GF-D8 (cell line): Measurements from ENCODE around the gene ZNF724.
"Not testable (repeated sequence)": the region's sequence is repeated elsewhere in the genome, so short reads cannot be mapped to it uniquely, and the experiment has no call there.

Source experiments
- DNase-seq: peaks from one replicate; lab custom pipeline; 2025; lab: John Stamatoyannopoulos, UW

ZNF724 gene

DNA sequence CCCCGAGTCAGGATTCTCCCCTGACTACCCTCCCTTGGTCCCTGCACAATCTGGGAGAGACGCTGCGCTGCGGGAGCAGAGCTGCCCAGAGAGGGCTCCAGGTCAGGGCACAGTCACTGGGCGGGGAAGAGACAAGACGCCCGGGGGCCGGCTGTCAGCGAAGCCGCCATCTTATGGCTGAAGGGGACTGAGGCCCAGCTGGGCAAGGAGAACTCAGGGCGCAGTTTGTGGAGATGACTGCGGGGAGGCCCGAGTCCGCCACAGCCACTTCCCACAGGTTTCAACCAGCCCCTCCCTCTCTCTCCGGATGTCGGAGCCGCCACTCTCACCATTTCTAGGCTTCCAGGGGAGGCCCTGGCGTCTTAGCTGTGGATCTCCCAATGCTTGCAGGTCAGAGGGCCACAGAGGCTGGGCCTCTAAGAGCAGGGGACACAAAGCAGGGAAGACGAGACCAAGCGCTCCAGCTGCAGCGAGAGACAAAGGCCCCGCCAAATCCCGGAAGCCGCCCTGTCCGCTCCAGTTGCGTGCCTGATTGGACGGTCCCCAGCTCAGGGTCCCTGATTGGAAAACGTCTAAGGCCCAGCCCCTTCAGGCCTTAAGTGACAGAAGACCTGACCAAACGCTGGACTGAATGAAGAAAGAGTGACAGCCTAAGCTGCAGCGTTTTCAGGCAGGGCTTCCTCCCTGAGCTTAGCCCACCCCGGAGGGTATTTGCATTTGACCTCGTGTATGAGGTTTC lies at the start of gene ZNF724:
TSS of gene ZNF724 (minus strand) at position 484 of the 739 bp plus-strand sequence. CDS start at position 332, 152 bp downstream.
- peak; percentile 94 for DNase-seq

DNA sequence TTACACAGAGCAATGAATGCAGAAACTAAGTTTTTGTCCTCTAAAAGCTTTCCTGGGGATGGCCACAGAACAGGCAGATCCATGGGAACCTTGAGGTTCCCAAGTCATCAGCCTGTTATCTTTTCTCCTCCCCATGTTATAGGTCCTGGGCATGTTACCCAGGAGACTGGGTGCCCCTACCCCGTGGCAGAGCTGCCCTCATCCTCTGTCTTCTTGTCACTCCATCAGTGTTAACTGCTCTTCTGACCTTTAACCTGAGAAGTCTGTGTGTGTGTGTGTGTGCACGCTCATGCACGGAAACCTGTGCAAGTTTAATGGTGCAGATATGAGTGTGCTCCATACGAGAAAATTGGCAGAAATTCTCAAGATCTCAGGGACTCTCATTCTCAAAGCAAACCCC lies 43.9 kb upstream of the ZNF724 start:
- DNase-seq, result no peak

DNA sequence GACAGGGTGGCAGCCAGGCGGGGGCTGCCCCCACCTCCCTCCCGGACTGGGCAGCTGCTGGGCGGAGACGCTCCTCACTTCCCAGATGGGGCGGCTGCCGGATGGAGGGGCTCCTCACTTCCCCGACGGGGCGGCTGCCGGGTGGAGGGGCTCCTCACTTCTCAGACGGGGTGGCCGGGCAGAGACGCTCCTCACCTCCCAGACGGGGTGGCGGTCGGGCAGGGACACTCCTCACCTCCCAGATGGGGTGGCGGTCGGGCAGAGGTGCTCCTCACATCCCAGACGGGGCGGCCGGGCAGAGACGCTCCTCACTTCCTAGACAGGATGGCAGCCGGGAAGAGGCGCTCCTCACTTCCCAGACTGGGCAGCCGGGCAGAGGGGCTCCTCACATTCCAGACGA lies 39.8 kb upstream of the ZNF724 start:
- DNase-seq, result not testable (repeated sequence)

DNA sequence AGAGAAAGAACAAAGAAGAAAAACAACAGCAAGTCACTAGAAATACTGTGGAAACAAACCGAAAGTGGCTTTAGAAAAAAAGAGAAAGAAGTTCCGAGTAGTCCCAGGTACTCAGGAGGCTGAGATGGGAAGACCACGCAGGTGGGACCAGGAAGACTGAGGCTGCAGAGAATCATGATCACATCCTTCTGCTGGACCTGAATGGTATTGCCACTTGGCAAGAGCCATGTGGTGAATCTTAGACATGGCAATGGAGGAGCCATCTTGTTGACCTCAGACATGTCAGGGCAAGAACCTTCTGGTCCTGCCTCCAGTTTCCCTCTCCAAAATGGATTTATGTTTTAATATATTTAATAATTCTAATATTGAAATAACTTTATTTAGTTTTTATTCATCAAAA lies 37.4 kb upstream of the ZNF724 start:
- no peak for DNase-seq

DNA sequence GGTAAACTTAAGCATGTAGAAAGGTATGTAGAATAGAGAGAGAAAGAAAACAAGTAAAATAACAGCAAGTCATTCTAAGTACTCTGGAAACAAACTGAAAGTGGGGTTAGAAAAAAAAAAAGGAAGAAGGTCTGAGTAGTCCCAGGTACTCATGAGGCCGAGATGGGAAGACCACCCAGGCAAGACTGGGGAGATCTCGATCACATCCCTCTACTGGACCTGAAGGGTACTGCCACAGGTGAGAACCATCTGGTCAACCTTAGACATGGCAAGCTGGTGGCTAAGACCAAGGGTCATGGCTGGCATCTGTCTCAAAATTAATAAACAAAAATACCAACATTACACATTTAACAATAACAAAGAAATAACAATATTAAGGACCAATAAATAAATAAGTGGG lies 36.3 kb upstream of the ZNF724 start:
- DNase-seq, result no peak

DNA sequence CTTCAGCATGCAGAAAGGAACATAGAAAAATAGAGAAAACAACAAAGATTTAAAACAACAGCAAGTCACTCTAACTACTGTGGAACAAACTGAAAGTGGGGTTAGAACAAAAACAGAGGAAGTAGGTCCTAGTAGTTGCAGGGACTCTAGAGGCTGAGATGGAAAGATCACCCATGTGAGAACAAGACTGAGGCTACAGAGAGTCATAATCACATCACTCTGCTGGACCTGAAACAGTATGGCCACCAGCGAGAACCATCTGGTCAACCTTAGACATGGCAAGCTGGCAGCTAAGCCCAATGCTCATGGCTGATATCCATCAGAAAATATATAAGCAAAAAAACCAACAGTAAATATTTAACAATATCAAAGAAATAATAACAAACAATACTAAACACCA lies 35.8 kb upstream of the ZNF724 start:
- no peak for DNase-seq

DNA sequence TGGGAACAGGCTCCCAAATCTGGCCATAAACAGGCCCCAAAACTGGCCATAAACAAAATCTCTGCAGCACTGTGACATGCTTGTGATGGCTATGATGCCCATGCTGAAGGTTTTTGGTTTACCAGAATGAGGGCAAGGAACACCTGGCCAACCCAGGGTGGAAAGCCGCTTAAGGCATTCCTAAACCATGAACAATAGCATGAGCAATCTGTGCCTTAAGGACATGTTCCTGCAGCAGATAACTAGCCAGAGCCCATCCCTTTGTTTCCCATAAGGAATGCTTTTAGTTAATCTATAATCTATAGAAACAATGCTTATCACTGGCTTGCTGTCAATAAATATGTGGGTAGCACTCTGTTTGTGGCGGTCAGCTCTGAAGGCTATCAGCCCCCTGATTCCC lies 35.1 kb upstream of the ZNF724 start:
- not testable (repeated sequence) for DNase-seq

DNA sequence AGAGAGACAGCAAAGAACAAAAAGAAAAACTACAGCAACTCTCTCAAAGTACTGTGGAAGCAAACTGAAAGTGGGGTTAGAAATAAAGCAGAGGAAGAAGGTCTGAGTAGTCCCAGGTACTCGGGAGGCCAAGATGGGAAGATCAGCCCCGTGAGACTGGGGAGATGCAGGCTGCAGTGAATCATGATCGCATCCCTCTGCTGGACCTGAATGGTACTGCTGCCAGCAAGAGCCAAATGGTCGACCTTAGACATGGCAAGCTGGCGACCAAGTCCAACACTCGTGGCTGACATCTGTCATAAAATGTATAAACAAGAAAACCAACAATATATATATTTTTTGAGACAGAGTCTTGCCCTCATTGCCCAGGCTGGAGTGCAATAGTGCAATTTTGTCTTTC lies 33.7 kb upstream of the ZNF724 start:
- no peak for DNase-seq

DNA sequence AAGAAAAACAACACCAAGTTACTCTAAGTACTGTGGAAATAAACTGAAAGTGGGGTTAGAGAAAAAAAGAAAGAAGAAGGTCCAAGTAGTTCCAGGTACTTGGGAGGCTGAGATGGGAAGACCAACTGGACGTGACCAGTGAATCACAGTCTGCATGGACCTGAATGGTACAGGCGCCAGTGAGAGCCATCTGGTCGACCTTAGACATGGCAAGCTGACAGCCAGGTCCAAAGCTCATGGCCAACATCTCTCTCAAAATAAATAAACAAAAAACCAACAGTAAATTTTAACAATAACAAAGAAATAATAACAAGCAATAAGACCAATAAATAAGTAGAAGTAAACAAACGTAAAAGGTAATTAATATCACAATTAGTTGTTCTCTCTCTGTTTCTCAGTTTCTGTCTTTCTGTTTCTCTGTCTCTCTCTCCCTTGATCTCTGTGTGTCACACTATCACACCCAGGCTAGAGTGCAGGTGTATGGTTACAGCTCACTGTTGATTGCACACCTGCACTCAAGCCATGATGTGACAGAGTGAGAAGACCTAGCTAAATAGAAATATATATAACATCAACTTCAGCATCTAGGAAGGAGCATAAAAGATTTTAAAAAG lies 31.6 kb upstream of the ZNF724 start:
- no peak for DNase-seq

DNA sequence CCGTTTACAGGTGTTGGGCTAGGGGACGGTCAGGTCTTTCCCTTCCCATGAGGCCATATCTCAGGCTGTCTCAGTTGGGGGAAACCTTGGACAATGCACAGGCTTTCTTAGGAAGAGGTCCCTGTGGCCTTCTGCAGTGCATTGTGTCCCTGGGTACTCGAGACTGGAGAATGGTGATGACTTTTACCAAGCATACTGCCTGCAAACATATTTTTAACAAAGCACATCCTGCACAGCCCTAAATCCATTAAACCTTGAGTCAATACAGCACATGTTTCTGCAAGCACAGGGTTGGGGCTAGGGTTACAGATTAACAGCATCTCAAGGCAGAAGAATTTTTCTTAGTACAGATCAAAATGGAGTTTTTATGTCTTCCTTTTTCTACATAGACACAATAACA lies 27.9 kb upstream of the ZNF724 start:
- not testable (repeated sequence) for DNase-seq

DNA sequence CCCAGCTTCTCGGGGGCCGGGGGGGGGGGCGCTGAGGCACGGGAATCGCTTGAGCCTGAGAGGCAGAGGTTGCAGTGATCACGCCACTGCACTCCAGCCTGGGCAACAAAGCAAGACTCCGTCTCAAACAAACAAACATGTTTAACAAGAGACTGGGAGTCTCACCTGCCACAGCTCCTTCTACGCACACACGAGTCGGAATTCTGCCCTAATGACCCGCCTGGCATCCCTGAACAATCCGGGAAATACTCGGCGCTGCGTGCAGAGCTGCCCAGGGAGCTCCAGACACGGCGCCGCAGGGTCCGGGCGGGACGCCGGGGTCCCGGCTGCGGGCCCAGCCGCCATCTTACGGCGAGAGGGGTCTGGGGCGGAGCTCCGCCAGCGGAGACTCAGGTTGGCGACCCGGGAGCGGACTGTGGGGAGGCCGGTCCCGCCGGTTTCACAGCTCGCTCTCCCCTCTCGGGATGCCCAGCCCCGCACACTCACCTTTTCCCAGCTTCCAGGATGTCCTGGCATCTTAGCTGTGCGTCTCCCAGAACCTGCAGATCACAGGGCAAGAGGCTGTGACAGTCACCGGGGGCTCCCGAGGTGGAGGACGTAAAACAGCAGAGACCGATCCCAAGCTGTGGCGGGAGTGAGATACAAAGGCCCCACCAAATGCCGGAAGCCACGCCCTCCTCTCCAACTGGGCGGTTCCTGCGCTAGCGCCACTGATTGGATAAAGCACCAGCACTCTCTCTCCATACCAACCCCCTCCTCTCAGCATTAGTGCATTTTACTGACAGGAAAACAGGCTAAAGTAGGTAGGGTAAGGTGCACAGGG lies 23.6 kb upstream of the ZNF724 start:
- peak; percentile 33 for DNase-seq

DNA sequence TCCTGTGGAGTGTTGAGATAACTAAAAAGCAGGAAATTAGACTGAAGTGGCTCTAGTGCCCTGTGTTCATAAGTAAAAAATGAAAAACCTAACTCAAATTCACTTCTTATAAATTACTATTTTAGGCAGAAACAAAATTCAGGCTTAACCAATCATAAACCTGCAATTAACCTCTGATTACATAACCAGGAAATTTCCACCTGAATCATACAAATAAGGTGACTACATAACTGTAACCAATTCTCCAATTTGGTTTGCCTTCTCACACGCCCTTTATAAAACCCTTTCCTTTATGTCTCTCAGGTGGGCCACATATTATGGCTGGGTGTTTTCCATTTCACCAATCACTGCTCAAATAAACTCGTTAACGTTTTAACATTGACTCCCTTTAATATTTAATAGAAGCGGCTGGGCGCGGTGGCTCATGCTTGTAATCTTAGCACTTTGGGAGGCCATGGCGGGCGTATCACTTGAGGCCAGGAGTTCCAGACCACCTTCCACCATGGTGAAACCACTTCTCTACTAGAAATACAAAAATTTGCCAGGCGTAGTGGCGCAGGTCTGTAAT lies 22.9 kb upstream of the ZNF724 start:
- DNase-seq, result no peak

DNA sequence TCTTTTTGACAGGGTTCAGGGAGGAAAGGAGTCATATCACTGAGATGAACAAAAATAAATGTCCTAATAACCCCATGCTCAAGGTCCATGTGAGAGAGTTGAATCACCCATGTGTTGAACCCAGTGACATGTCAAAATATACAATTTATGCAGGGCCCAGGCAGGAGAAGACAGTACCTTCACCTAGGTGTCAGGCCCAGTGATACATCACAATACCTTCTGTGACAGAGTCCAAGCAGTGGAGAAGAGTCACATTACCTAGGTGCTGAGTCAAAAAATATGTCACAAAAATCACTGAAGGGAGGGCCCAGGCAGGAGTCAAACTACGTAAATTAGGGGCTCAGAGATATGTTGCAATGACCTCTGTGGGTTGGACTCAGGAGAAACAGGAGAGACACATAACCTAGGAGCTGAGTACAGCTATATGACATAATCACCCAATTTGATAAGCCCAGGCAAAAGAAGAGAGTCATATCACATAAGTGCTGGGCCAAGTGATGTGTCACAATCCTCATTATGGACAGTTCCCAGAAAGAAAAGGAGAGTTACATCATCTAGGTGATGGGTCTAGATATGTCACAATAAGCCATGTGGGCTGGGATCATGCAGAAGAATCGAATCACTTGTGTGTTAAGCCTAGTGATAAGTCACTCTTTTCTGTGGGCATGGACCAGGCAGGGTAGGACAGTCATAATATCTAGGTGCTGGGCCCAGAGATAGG lies 13.8 kb upstream of the ZNF724 start:
- DNase-seq, result no peak

DNA sequence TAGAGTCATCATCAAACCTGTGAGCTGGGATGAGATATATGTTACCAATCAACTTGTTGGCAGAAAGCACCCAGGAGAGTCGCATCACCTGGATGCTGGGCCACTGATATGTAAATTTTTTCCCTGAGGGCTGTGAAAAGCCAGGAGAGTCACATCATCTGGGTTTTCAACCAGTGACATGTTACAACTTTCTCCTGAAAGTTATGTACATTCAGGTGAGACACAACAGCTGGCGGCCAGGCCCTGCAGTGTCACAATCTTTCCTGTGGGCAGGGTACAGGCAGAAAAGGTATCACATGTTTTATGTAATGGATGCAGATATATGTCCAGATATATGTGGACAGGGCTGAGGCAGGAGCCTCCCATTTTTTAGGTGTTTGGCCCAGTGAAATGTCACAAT lies 13.2 kb upstream of the ZNF724 start:
- no peak for DNase-seq

DNA sequence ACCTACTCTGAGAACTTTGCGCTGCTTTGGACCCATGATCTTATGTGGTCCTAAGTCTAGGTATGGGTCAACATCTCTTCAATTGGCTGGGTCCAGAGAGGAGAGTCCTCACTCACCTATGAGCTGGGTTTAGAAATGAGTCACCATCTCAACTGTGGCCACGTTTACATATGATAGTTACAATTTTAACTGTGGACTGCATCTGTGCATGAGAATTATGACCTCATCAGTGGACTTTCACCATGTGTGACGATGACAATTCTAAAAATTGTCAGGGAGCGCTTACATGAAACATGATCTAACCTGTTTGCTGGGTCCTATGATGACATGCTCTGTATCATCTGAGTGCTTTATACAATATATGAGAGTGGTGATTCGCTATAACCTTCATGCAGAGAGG lies 12.7 kb upstream of the ZNF724 start:
- DNase-seq, result no peak

DNA sequence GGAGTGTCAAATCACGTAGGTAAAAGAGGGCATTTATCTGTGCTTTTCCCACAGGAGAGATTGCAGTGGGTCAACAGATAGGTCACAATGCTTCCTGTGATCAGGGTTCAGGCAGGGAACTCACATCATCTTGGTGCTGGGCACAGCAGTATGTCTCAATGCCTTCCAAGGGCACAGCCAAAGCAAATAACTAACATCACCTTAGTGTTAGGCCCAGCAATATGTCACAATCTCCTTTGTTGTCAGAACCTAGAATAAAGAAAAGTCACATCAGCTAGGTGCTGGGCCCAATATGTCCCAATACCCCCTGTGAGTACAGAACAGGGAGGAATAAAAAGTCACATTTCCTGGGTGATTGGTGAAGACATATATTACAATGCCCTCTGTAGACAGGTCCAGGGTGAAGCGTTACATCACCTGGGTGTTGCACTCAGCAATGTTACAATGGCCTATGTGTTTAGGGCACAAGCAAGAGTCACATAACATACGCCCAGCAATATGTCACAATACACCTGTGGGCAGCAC lies 11.4 kb upstream of the ZNF724 start:
- no peak for DNase-seq

DNA sequence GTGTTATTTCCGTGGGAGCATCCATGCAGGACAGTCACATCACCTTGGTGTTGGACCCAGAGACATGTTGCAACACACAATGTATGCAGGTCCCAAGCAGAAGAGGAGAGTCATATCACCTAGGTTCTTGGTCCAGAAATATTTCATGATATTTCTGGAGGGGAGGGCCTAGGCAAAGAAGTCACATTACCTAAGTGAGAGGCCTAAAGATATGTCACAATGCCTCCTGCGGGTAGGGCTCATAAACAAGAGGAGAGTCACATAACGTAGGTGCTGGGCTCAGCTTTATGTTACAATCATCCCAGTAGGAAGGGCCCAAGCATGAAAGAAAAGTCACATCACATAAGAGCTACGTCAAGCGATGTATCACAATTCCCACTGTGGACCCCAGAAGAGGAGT lies 10.8 kb upstream of the ZNF724 start:
- DNase-seq, result no peak

DNA sequence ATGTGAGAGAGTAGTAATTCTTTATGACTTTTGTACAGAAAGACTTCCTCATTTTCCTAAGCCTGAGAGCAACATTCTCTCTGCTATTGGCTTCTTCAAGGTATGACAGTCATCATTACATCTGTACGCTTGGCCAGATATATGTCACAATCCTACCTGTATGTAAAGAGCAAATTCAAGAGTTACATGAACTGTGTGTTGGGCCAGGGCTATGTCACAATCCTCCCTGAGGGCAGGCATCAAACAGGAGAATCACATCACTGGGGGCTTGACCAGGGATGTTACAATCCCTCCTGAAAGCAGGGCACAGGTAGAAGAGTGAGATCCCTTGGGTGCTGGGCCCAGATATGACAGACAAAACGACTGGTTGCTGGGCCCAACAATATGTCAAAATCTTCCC lies 9.8 kb upstream of the ZNF724 start:
- DNase-seq, result no peak

DNA sequence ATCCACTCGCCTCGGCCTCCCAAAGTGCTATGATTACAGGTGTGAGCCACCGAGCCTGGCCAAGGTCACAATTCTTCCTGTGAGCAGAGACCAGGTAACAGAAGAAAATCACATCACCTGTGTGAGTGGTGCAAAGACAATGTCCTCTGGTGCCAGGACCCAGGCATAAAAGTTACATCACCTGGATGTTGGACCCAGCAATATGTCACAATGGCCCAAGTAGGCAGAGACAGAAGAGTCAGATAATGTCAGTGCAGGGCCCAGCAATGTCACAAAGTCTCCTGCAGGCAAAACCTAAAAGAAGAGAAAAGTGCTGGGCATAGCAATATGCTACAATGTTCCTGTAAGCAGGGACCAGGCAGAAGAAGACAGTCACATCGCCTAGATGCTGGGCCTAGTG lies 5.5 kb upstream of the ZNF724 start:
- no peak for DNase-seq

DNA sequence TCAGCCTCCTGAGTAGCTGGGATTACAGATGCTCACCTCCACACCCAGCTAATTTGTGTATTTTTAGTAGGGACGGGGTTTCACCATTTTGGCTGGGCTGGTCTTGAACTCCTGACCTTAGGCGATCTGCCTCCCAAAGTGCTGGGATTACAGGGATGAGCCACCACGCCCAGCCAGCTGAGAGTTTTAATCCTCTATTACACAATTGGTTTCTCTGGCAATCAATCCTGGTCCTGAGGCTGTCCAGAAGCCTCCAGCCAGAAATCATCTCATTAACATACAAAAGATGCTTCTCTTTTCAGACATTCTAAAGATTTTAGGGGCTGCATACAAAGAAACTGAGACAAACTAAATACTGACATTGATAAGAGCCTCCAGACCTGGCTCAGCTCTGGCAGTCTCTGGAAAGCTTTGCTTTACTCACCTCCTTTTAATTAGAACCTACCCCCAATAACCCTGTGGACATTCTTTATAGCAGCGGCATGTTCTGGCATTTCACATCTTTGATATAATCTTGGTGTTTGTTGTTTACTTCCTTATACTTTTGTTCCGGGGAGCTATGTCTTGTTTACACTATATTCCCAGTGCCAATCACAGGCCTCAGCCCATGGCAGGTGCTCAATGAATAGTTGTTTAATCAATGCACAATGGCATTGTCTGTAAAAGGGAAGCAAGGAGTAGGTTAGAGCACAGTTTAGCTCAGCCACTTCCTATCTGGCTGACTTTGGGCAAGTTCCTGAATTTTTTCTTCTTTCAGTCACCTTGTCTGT lies 4.1 kb upstream of the ZNF724 start:
- peak; percentile 16 for DNase-seq

DNA sequence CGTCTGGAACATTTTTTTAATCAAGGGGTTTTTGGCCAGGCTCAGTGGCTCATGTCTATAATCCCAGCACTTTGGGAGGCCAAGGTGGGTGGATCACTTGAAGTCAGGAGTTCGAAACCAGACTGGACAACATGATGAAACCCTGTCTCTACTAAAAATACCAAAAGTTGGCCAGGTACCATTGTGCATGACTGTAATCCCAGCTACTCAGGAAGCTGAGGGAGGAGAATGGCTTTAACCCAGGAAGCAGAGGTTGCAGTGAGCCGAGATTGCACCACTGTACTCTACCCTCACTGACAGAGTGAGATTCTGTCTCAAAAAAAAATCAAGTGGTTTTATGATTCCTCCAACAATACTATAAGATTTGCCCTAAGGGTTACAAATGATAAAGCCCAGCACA lies 3.1 kb upstream of the ZNF724 start:
- not testable (repeated sequence) for DNase-seq
